DLD1 (cell line): ENCODE data around the gene OTUD3.
"Not testable (repeated sequence)": the region's sequence is repeated elsewhere in the genome, so short reads cannot be mapped to it uniquely, and the experiment has no call there.

Experiments
- in situ Hi-C: cut with HindIII; loops from 2 replicates; pipeline ENCODE4 v1.10.0; 2017; ENCODE audit warnings: low sequenced_read_pairs

Gene OTUD3

DNA sequence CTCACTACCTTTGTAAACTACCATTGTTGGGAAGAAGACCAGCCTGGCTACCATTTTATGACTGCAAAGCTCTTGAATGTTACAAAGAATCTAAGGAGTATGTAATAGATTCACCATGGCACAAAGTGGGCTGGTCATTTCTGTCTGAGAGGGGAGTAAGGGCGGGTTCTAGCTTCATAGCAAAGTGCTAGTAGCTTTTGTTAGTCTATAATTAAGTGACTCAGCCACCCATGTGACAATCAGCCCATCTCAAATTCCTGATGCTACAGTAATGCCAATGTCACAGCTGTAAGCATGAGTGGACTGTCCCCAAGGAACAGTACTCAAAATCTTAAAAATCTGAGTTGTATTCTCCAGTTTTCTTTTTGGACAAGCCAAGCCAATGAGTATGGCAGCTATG lies 15.4 kb upstream of the OTUD3 start:
- in situ Hi-C loops, result no loop called here

GRCh38 chr1:19868575-19868974 lies 13.6 kb upstream of the OTUD3 start:
- in situ Hi-C loops, result not testable (repeated sequence)

DNA sequence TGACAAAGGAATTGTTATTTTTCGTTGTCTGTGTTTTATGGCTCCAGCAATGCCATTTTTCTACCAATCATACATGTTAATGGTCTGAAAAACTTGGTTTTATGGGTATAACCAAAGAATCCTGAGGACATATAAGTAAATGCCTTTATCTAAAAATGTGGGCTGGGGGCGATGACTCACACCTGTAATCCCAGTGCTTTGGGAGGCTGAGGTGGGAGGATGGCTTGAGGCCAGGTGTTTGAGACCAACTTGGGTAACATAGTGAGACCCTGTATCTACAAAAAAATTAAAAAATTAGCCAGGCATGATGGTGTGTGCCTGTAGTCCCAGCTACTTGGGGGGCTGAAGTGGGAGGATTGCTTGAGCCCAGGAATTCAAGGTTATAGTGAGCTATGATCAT lies 12.7 kb upstream of the OTUD3 start:
- in situ Hi-C loops, result not testable (repeated sequence)

DNA sequence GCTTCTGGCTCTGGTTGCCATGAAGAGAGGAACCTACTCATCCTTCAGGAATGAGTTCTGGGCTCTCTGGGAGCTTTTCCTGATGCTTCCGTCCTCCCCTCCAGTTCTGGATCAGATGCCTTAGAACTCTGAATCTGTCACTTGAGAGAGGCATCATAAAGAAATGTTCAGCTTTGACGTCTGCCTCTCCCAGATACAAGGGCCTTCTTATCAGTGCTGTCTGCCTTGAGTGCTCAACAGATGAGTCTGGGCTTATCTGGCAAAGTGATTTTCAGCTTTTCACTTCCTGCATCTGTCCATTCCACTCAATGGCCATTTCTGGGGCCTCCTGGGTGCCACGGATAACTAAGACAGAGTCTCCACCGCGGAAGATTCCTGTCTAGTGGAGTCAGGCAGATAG lies 12.3 kb upstream of the OTUD3 start:
- in situ Hi-C loops, result no loop called here

GRCh38 chr1:19872190-19872589 lies 10.0 kb upstream of the OTUD3 start:
- in situ Hi-C loops, result no loop called here

DNA sequence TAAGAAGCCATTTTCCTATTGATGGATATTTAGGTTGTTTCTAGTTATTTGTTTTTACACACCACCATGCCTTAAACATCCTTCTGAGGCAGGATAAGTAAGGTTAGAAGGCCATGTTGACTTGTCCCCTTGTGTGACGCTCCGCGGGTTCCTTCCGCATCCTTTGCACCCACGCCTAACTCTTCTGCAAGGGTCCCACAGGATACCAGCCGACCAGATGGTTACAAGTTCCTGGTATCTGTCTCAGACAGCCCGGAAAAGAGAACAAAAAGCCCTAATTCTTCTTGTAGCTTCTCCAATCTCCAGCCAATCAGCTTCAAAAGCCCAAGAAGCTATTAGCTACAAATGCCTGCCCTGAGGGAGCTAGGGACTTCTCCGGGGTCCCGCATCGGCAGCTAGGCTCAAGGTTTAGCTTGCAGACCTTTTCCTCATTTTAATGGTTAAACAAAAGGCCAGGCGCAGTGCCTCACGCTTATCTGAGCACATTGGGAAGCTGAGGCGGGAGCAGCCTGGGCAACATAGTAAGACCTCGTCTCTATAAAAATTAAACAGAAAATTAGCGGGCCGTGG lies 4.9 kb upstream of the OTUD3 start:
- in situ Hi-C loops, result no loop called here

- in situ Hi-C loops, result no loop called here
Measured at GRCh38 chr1:19877821-19878636, 4.2 kb upstream of the OTUD3 start.

DNA sequence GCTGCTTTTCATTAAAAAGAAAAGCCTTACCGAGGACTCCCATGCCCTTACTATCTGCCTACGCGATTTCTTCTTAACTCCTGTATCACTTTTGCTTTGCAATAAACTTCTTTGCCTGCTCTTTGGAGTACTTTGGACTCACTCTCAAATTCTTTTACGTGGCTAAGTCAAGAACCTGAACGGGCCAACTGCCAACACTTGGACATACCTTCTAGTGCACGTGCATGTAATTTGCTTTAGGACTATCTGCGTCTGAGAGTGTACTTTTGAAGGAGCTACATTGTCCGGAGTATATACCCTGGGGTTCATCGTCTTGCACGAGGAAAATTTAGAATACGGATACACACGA lies 3.6 kb upstream of the OTUD3 start:
- in situ Hi-C loops, result no loop called here

DNA sequence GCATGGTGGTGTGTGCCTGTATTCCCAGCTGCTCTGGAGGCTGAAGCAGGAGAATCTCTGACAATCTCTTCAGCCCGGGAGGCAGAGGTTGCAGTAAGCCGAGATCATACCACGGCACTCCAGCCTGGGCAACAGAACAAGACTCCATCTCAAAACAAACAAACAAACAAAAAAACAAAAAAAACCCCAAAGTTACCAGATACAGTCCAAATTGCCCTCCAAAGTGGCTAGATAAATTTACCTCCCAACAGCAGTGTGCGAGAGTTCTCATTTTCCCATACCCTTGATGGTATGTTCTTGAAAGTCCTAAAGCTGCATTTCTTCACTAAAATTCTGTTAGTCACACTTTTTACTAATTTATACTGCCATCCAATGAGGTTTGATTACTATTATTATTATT lies 3.0 kb upstream of the OTUD3 start:
- in situ Hi-C loops, result no loop called here

GRCh38 chr1:19879661-19880060 lies 2.5 kb upstream of the OTUD3 start:
- in situ Hi-C loops, result no loop called here

- in situ Hi-C loops, result not testable (repeated sequence)
Measured at GRCh38 chr1:19880841-19881240, 1.4 kb upstream of the OTUD3 start.

DNA sequence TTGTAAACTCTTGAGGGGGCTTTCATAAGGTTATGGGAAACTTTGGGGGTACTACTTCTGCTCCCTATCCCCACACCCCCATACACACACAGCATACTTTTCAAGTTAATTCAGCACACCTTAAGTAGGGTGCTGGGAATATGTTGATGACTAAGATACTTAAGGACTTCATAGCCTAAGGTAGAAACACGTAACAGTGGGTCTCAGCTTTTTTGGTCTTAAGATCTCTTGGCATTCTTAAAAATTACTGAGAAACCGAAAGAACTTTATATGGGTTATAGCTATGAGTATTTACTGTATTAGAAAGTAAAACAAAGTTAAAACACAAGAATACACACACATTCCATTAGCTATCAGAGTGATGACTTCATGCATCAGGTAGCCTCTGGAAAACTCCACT lies 2.1 kb downstream of the OTUD3 start:
- in situ Hi-C loops, result no loop called here

DNA sequence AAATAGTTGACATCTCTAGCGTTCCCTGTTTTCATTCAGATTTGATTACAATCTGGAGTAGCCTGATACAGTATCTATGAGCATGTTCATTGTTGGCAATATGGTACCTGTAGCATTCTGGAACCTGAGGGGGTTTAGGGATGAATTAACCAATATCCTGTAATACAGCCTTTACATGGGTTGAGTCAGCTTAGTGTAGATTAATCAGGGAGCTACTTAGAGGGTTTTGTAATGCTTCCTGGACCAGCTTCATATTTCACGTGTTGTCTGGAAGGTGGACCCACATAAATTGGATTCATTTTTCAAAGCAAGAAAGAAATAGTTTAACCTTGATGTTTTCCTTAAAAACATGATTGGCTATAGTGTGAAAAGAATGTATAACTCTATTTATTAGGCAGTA lies 3.6 kb downstream of the OTUD3 start:
- in situ Hi-C loops, result no loop called here

GRCh38 chr1:19888112-19888511 lies 5.9 kb downstream of the OTUD3 start:
- in situ Hi-C loops, result no loop called here

DNA sequence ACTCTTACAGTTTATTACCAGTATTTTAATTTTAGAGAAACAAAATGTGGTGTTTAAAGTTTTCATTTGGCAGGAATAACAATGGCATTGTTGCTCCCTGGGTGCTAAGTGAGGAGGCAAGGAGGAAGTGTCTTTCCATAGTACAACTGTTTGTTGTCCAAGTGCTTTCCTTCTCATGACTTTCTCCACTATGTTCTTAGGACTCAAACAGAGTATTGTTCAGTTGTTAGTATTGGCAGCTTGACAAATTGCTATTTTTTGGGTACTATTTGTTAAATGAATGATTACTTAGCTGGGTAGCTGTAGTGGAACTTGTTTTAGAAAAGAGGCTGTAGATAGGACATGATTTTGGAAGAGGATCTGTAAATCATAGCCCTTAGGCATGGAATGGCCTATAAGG lies 7.5 kb downstream of the OTUD3 start:
- in situ Hi-C loops, result no loop called here

DNA sequence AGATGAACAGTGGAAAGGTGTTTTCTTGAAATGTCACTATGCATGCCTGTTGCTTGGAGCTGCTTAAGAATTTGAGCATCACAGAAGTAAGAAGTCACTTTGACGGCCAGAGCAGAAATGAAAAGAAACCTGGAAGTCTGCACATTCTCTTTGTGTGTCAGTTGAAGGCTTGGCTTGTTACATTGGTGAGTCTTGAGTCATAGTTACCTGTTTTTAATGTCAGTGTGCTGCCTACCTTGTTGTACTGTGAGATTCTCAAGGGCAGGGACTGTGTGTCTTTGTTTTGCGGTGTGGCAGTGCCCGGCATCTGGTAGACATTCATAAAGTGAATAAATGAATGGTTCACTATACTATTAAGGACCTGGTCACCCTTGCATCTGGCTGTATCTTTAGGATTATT lies 9.9 kb downstream of the OTUD3 start:
- in situ Hi-C loops, result no loop called here

GRCh38 chr1:19892628-19893168 lies 10.5 kb downstream of the OTUD3 start:
- in situ Hi-C loops, result no loop called here

DNA sequence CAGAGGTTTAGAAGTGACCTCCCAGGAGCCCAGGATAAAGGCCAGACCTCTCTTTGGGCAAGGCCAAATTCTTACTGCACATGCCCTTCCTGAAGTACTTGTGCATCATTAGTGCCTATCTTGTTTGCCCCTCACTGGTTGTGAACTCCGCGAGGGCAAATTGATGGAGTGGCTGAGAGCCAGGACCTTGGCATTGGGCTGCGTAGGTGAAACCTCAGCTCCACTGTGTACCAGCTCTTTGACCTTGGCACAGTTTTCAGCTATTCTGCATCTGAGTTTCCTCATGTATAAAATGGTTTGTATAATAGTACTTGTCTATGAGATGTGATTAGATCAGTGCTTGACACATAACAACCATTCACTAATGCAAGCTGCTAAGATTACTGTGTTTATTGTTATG lies 11.5 kb downstream of the OTUD3 start:
- in situ Hi-C loops, result no loop called here

- in situ Hi-C loops, result no loop called here
Measured at GRCh38 chr1:19894218-19894617, 12.0 kb downstream of the OTUD3 start.

GRCh38 chr1:19901653-19902052 lies 19.5 kb downstream of the OTUD3 start:
- in situ Hi-C loops, result no loop called here

- in situ Hi-C loops, result no loop called here
Measured at GRCh38 chr1:19903621-19904020, 21.4 kb downstream of the OTUD3 start.

DNA sequence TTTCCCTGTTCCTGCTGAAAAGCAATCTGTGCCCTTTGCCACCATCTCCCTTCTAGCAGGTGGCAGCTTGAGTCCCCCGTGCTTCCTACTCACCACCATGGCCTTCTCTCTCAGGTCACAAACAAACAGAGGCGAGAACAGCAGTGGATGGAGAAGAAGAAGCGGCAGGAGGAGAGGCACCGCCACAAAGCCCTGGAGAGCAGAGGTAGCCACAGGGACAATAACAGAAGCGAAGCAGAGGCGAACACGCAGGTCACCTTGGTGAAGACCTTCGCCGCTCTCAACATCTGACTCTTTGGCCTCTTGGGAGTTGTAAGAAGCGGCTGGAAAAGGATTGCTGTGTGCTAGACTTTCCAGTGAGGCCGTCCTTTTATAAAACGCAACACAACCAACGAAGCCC lies 25.3 kb downstream of the OTUD3 start:
- in situ Hi-C loops, result no loop called here

DNA sequence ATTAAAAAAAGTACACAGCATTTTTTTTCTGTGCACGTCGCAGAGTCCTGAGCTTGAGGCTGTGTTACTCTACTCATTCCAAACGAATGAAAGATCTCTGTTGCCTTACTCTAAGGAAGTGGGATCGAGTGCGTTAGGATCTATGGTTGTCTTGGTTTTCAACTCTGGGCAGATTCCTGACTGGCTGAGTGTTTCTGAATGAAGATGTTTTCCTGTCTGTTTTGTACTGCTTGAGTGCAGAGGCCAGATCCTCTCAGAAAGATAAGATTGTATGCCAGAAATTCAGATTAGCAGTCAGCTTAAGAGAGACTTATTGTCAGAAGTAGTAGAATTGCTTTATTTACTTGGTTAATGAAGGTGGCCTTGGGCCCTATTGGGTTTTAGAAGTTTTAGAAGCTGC lies 27.2 kb downstream of the OTUD3 start:
- in situ Hi-C loops, result no loop called here
